OCI-LY7 (cell line): Measurements from ENCODE around the gene GLA. TPM values are rescaled to one million over a fixed set of nuclear protein-coding genes. Genes with fewer than 3 reads are reported as not detected.

Source experiments
- BruUV-seq: library from RNA; stranded (reverse); fragments of 400-500 nt; replicated peaks from 2 replicates; lab custom pipeline; 2021; lab: Mats Ljungman, UMichigan
- CTCF ChIA-PET: fragments of 300-600 bp; sonication (Branson Sonifier 250); formaldehyde crosslinking; loops from one replicate; lab custom pipeline; 2022; ENCODE audit warnings: antibody characterized with exemption; ENCODE audit not compliant: unreplicated experiment; lab: Charles Lee
- POLR2A ChIA-PET: fragments of 300-600 bp; sonication (Branson Sonifier 250); formaldehyde crosslinking; loops from one replicate; lab custom pipeline; 2022; ENCODE audit warnings: antibody characterized with exemption; lab: Charles Lee
- DNase-seq: peaks from one replicate; pipeline ENCODE4 v3.0.0-alpha.2; 2015; ENCODE audit warnings: low spot score
- H2AFZ ChIP-seq: fragments of 200-600 bp; sonication (generic), shearing (Covaris generic); 2 replicates; pipeline ENCODE4 v1.6.1; 2014; ENCODE audit warnings: mild to moderate bottlenecking, antibody characterized with exemption, low read length, moderate library complexity
- H3K27ac ChIP-seq: fragments of 200-600 bp; sonication (generic); 2 replicates; pipeline ENCODE4 v1.5.1; 2014; ENCODE audit warnings: mixed run types, low read depth, mild to moderate bottlenecking, moderate library complexity, low read length, inconsistent platforms; ENCODE audit not compliant: poor library complexity, severe bottlenecking
- H3K36me3 ChIP-seq: fragments of 200-600 bp; sonication (generic); 2 replicates; pipeline ENCODE4 v1.6.1; 2014; ENCODE audit warnings: mild to moderate bottlenecking, antibody characterized with exemption, low read length, moderate library complexity, mixed read lengths; ENCODE audit not compliant: insufficient read depth
- H3K4me1 ChIP-seq: fragments of 200-600 bp; sonication (generic); 2 replicates; pipeline ENCODE4 v1.5.1; 2014; ENCODE audit warnings: mild to moderate bottlenecking, low read length; ENCODE audit not compliant: insufficient read depth, poor library complexity, severe bottlenecking
- H3K4me2 ChIP-seq: fragments of 200-600 bp; sonication (generic); 2 replicates; pipeline ENCODE4 v1.6.1; 2014; ENCODE audit warnings: mild to moderate bottlenecking, low read length
- H3K4me3 ChIP-seq: fragments of 200-600 bp; sonication (generic); 2 replicates; pipeline ENCODE4 v1.5.1; 2014; ENCODE audit warnings: mild to moderate bottlenecking, low read depth, low read length; ENCODE audit not compliant: poor library complexity, severe bottlenecking
- H3K79me2 ChIP-seq: fragments of 200-600 bp; sonication (generic); 2 replicates; pipeline ENCODE4 v1.6.1; 2016; ENCODE audit warnings: low read depth, mild to moderate bottlenecking, low read length, moderate library complexity, mixed read lengths; ENCODE audit not compliant: insufficient read depth
- H3K9me2 ChIP-seq: fragments of 200-600 bp; sonication (generic); 2 replicates; pipeline ENCODE4 v1.6.1; 2016; ENCODE audit warnings: mild to moderate bottlenecking, low read length, mixed read lengths; ENCODE audit not compliant: insufficient read depth
- H3K9me3 ChIP-seq: fragments of 200-600 bp; sonication (generic); 2 replicates; pipeline ENCODE4 v1.6.1; 2014; ENCODE audit warnings: mild to moderate bottlenecking, mixed run types, low read length, mixed read lengths
- H4K20me1 ChIP-seq: fragments of 200-600 bp; sonication (generic); 2 replicates; pipeline ENCODE4 v1.6.1; 2014; ENCODE audit warnings: mild to moderate bottlenecking, antibody characterized with exemption, low read length, moderate library complexity, mixed read lengths; ENCODE audit not compliant: insufficient read depth
- EZH2phosphoT487 ChIP-seq: fragments of 200-600 bp; sonication (generic); IDR thresholded peaks from 2 replicates; pipeline ENCODE4 v1.6.1; 2018; ENCODE audit warnings: low read depth, borderline replicate concordance, mild to moderate bottlenecking, mixed run types, antibody characterized with exemption, low read length, moderate library complexity, mixed read lengths
- intact Hi-C: fragments of 100-400 bp; cut with micrococcal nuclease; formaldehyde crosslinking; loops from one replicate; pipeline ENCODE4 v1.10.0; 2022; ENCODE audit not compliant: unreplicated experiment
- total RNA-seq, 2 experiments: library from RNA; depleted of rRNA in 1 of 2; stranded (reverse); fragments of >200 nt in 1 of 2; shearing (Covaris generic) in 1 of 2; gene quantifications; 2 replicates each; pipeline ENCODE4 v1.2.3, GENCODE V29; 2014 to 2022
- TF ChIP-seq, protein P1 (sequence below): fragments of 200-600 bp; sonication (generic); conservative IDR thresholded peaks from 2 replicates; pipeline ENCODE4 v1.5.1; 2014; ENCODE audit warnings: mild to moderate bottlenecking, antibody characterized with exemption, low read length, moderate library complexity, mixed read lengths

GLA gene
- total RNA-seq, 2 experiments from 2014 or later = 48.7 to 51.1 TPM

DNA sequence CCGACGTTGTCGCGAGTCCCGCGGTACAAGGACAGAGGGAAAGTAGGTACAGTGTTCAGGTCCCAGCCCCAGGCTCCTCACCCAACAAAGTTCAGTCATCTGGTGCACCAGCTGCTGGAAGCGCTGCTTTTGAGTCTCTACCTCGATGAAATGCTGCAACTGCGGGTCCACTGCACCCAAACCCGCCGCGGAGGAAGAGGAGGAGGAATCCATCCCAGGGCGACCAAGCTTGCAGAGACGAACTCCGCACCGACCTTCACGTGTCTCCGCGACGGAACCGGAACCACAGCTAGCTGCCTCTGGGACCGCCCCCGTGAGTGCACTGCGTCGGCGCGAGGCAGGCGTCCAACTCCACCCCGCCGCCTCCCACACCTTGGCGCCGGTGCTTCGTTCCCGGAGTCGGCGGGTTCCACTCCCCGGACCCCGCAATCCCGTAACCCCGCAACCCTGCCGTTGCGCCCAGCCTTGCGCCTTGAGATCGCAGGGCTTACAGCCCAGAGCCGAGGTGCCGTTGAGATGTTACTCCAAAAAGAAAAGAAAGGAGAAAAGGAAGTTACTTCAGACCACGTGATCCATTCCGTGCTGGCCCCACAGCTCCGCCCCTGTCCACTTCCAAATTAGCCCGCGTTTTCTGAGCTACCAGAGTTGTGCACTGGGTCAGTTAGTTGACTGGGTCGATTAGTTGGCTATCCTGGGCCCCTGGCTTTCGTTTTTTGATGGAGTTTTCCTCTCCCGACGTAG, 59.1 kb downstream of the GLA start, which contains the start of gene TIMM8A:
Gene TIMM8A (minus strand): TSS at position 291 of the 741 bp plus-strand sequence. CDS start 78 bp downstream, at position 213.
- Histone ChIP-seq H3K4me2 (peak within 1 kb of the TSS; percentile 75), H3K27ac (peak within 1 kb of the TSS; percentile 59), H3K9me3 (no peaks in the 10 kb centered on the region), H3K4me1 (peaks cover 24% of the 10 kb centered on the region), H3K9me2 (no peaks in the 10 kb centered on the region), H2AFZ (peak within 1 kb of the TSS; percentile 70; the same call in 1 of the 2 replicates), H3K36me3 (peaks cover 77% of the 10 kb centered on the region), H3K4me3 (peak within 1 kb of the TSS; percentile 99), H4K20me1 (peaks cover 8% of the 10 kb centered on the region; the same call in 1 of the 2 replicates), H3K79me2 (peaks cover 46% of the 10 kb centered on the region)
- DNase-seq = peak; percentile 84
- POLR2A ChIA-PET = interaction anchor here (0.6 to 3.2 kb wide), 9 partner anchors 10 to 454 kb away, joined by 3 to 15 read pairs (median 6); partner anchors contain the start of genes BTK and RPL36A
- CTCF ChIA-PET = no interaction called here
- TF ChIP-seq, protein P1, sequence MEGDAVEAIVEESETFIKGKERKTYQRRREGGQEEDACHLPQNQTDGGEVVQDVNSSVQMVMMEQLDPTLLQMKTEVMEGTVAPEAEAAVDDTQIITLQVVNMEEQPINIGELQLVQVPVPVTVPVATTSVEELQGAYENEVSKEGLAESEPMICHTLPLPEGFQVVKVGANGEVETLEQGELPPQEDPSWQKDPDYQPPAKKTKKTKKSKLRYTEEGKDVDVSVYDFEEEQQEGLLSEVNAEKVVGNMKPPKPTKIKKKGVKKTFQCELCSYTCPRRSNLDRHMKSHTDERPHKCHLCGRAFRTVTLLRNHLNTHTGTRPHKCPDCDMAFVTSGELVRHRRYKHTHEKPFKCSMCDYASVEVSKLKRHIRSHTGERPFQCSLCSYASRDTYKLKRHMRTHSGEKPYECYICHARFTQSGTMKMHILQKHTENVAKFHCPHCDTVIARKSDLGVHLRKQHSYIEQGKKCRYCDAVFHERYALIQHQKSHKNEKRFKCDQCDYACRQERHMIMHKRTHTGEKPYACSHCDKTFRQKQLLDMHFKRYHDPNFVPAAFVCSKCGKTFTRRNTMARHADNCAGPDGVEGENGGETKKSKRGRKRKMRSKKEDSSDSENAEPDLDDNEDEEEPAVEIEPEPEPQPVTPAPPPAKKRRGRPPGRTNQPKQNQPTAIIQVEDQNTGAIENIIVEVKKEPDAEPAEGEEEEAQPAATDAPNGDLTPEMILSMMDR = no peak
- no peak for TF ChIP-seq EZH2phosphoT487
- TSS peak; percentile 85 for BruUV-seq
- intact Hi-C loops = loop anchor here (2.0 to 5.0 kb wide), 2 partner anchors 42 to 59 kb away; partner anchors contain the start of genes GLA, HNRNPH2 and RPL36A

DNA sequence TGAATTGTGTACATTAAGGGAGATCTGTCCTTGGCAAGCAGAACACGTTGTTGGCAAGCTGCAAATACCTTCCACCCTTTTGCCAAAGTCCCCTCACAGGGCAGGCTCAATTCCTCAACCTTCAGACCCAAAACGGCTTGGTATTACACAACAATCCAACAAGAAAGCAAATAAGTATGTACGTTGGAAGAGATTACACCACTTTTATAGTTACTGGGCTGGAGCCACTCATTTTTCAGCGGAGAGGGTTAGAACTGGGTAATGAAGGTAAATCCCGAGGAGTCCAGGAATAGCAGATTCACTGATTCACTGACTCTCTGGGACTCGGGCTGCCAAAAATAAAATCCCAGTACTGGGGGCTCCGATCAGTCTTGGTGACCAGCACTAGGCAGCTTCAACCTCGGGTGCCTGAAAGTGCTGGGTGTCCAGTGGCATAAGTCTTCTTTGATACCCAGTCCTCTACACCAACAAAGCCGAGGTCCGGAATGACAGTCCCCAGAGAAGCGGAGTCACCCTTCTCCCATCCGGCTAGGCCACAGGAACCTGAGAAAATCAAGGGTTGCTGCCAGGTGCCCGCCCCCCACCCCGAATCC, 59.8 kb downstream of the GLA start:
- ChIA-PET CTCF (no interaction called here), POLR2A (interaction anchor here (0.6 to 3.2 kb wide), 5 partner anchors 10 to 266 kb away, joined by 3 to 15 read pairs (median 7); partner anchors contain the start of gene BTK)
- Histone ChIP-seq H3K9me3 (no peaks in the 10 kb centered on the region), H4K20me1 (peaks cover 8% of the 10 kb centered on the region; the same call in 1 of the 2 replicates), H3K4me2 (peak overlapping the region; percentile 75), H3K27ac (peak overlapping the region; percentile 59), H3K36me3 (peaks cover 76% of the 10 kb centered on the region), H3K4me3 (peak overlapping the region; percentile 99), H3K4me1 (peaks cover 24% of the 10 kb centered on the region), H2AFZ (peak overlapping the region; percentile 70; the same call in 1 of the 2 replicates), H3K79me2 (peaks cover 49% of the 10 kb centered on the region), H3K9me2 (no peaks in the 10 kb centered on the region)
- no TSS peak for BruUV-seq
- intact Hi-C loops = loop anchor here (2.0 to 5.0 kb wide), 2 partner anchors 43 to 59 kb away; partner anchors contain the start of genes GLA, HNRNPH2 and RPL36A
- DNase-seq = no peak
- TF ChIP-seq EZH2phosphoT487 = no peak
- TF ChIP-seq, protein P1 = no peak

Other genes starting within 250 kb of the GLA start
- 0.64 and 0.82 TPM in 2 replicates for gene DRP2, start 188.1 kb downstream of the GLA start, total RNA-seq (2014; rRNA removed; shearing (Covaris generic))
- gene DRP2, start 188.1 kb downstream of the GLA start, total RNA-seq (2022) = 0.93 and 0.96 TPM in 2 replicates
- gene TAF7L, start 116.6 kb downstream of the GLA start, total RNA-seq (2014; rRNA removed; shearing (Covaris generic)) = not detected in 2 replicates
- gene TAF7L, start 116.6 kb downstream of the GLA start, total RNA-seq (2022) = not detected in 2 replicates
- gene TIMM8A, start 59.2 kb downstream of the GLA start, total RNA-seq (2014; rRNA removed; shearing (Covaris generic)) = 11.0 and 14.9 TPM in 2 replicates
- gene TIMM8A, start 59.2 kb downstream of the GLA start, total RNA-seq (2022) = 29.3 and 33.5 TPM in 2 replicates
- gene BTK, start 21.7 kb downstream of the GLA start, total RNA-seq (2014; rRNA removed; shearing (Covaris generic)) = 126 and 133 TPM in 2 replicates
- gene BTK, start 21.7 kb downstream of the GLA start, total RNA-seq (2022) = 140 and 147 TPM in 2 replicates
- gene RPL36A, start 16.9 kb downstream of the GLA start, total RNA-seq (2014; rRNA removed; shearing (Covaris generic)) = 2,042 and 2,127 TPM in 2 replicates
- gene RPL36A, start 16.9 kb downstream of the GLA start, total RNA-seq (2022) = 431 and 447 TPM in 2 replicates
- gene HNRNPH2, start 297 bp upstream of the GLA start, total RNA-seq (2014; rRNA removed; shearing (Covaris generic)) = 23.5 and 29.3 TPM in 2 replicates
- gene HNRNPH2, start 297 bp upstream of the GLA start, total RNA-seq (2022) = 33.1 and 38.1 TPM in 2 replicates
- not detected in 2 replicates for gene ARMCX4, start 77.5 kb upstream of the GLA start, total RNA-seq (2014; rRNA removed; shearing (Covaris generic))
- not detected in 2 replicates for gene ARMCX4, start 77.5 kb upstream of the GLA start, total RNA-seq (2022)
- gene ARMCX1, start 142.6 kb upstream of the GLA start, total RNA-seq (2014; rRNA removed; shearing (Covaris generic)) = not detected in 2 replicates
- not detected in 2 replicates for gene ARMCX1, start 142.6 kb upstream of the GLA start, total RNA-seq (2022)
- 11.9 and 20.7 TPM in 2 replicates for gene ARMCX6, start 210.1 kb upstream of the GLA start, total RNA-seq (2014; rRNA removed; shearing (Covaris generic))
- 26.0 and 30.8 TPM in 2 replicates for gene ARMCX6, start 210.1 kb upstream of the GLA start, total RNA-seq (2022)
- gene ARMCX3, start 215.2 kb upstream of the GLA start, total RNA-seq (2014; rRNA removed; shearing (Covaris generic)) = 9.6 and 14.8 TPM in 2 replicates
- 24.0 and 26.9 TPM in 2 replicates for gene ARMCX3, start 215.2 kb upstream of the GLA start, total RNA-seq (2022)